GM12801 (cell line): ENCODE measurements around the gene ZNF679.
"Not testable (repeated sequence)": the region's sequence is repeated elsewhere in the genome, so short reads cannot be mapped to it uniquely, and the experiment has no call there.

Experiments
- TF ChIP-seq, protein P1 (sequence below): IDR thresholded peaks from one replicate; pipeline ENCODE4 v1.5.1; 2011; ENCODE audit warnings: control low read depth; ENCODE audit not compliant: insufficient read length; ENCODE audit errors: extremely low read depth

ZNF679 gene

GRCh38 chr7:64228174-64228573 is at the start of gene ZNF679:
TSS of gene ZNF679 (plus strand) at chr7:64228474. CDS start at chr7:64249118, 20,644 bp downstream.
- TF ChIP-seq, protein P1, sequence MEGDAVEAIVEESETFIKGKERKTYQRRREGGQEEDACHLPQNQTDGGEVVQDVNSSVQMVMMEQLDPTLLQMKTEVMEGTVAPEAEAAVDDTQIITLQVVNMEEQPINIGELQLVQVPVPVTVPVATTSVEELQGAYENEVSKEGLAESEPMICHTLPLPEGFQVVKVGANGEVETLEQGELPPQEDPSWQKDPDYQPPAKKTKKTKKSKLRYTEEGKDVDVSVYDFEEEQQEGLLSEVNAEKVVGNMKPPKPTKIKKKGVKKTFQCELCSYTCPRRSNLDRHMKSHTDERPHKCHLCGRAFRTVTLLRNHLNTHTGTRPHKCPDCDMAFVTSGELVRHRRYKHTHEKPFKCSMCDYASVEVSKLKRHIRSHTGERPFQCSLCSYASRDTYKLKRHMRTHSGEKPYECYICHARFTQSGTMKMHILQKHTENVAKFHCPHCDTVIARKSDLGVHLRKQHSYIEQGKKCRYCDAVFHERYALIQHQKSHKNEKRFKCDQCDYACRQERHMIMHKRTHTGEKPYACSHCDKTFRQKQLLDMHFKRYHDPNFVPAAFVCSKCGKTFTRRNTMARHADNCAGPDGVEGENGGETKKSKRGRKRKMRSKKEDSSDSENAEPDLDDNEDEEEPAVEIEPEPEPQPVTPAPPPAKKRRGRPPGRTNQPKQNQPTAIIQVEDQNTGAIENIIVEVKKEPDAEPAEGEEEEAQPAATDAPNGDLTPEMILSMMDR = not testable (repeated sequence)

DNA sequence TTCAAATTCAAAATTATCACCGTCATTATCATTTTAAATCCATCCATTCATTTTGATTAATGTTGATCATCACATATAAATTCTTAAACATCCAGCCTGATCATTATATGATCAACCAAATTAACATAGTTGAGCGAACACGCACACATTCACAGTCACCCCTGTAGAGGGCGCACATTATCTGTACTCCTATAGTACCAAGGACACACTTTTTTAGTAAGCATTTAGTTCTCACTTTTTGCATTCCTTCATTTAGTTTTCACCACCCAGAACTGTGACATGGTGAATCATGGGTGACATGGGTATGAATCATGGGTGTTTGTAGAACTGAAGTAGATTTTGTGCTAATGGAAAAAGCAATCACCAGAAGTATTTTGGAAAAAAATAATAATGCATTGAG is 47.3 kb upstream of the ZNF679 start:
- TF ChIP-seq, protein P1 = no peak

GRCh38 chr7:64181586-64181985 is 46.7 kb upstream of the ZNF679 start:
- TF ChIP-seq, protein P1 = no peak

- TF ChIP-seq, protein P1 = no peak
These were observed 46.1 kb upstream of the ZNF679 start for GRCh38 chr7:64182036-64182790.

GRCh38 chr7:64183126-64183742 is 45.0 kb upstream of the ZNF679 start:
- TF ChIP-seq, protein P1 = no peak

DNA sequence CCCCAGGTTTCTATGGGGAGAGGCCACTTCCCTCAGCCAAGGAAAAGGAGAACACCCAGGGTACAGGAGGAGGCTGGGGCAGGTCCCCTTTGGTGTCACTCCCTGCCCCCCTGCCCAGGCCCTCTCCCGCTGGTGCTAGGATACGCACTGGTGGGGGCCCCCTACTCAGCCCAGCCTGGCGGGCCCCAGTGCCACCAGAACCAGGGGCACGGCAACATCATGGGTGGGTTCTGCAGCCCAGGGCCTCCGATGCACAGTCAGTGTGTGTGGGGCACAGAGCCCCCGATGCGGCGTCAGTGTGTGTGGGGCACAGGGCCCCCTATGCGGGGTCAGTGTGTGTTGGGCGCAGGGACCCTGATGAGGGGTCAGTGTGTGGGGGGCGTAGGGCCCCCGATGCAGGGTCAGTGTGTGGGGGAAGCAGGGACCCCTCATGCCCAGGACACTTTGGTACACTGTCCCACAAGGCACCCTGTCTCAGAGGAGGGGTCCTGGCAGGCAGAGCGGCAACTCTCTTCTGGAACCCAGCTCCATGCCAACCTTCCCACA is 44.4 kb upstream of the ZNF679 start:
- TF ChIP-seq, protein P1 = no peak

DNA sequence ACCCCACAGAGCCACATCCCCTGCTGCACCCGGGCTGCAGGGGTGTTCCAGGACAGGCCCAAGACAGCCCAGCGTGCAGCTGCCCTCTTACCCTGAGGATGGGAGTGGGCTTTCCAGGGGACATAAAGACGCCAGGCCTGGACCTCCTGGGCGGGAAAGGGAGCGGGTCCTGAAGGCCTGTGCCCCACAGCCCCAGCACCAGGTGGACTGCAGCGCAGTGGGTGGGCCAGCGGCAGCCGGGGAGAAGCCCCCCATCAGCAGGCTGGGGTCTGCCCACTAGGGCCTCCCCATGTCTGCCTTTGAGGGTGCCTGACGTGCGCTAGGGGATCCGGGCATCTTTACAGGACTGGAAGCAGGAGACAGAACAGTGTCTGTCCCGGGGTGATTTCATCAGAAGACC is 43.9 kb upstream of the ZNF679 start:
- TF ChIP-seq, protein P1 = no peak
